Activated T-cell treated with anti-CD3 and anti-CD28 coated beads, Interleukin-2, amount 50 U/mL, for 48 hours (primary cell): ENCODE data around the gene NUDT13.

Experiments used
- DNase-seq, 2 experiments: peaks; one replicate each; pipeline ENCODE4 v3.0.0-alpha.2; 2020

The NUDT13 gene

GRCh38 chr10:73110345-73110849 lies at the start of gene NUDT13:
TSS of gene NUDT13 (plus strand) at chr10:73110455. CDS start at chr10:73114366, 3,911 bp downstream.
- peak; percentile 51 to 54 for DNase-seq

GRCh38 chr10:73060738-73061635 lies 49.3 kb upstream of the NUDT13 start:
- DNase-seq, result no peak

DNA sequence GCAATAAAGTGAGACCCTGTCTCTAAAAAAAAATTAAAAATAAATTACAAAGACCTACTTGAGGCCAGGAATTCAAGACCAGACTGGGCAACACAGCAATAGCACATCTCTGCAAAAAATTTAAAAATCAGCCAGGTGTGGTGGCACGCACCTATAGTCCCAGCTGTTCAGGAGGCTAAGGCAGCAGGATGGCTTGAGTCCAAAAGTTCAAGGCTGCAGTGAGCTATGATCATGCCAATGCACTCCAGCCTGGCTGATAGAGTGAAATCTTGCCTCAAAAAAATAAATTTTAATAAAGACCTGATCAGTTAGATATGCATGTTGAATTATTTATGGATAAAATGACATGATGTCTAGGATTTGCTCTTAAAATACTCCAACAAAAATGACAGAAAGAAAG lies 48.5 kb upstream of the NUDT13 start:
- DNase-seq, result no peak

DNA sequence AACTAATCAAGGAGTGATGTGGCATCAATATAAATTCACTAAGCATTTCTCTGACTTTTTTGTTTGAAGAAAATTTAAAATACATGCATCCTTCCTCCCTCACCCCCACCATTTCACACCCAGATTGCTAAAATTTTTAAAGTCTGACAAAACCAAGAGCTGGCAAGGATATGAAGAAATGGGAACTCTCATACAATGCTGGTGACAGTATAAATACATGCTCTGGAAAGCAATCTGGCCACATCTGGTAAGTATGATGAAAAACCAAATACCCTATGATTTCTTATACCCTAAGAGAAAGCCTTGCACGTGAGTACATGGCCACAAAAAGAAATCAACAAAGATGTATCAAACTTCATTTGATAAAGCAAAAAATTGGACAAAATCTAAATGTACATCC lies 44.8 kb upstream of the NUDT13 start:
- no peak for DNase-seq

DNA sequence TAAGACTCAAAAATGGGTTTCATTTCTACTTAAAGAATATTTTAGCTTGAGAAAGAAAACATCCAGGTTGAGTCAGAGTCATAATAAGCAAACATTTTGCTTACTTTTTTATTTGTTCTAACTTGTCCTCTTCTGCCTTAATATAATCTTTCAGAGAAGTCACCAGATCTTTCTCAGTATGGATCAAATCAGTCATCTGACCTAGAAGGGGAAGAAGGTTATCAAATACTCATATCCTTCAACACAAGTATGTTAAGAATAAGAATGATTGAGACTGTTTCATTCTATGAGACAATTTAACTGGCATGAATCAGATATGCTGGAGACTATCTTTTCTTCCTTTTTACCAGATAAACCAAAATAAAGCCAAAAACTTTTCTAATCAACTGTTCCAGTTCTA lies 36.6 kb upstream of the NUDT13 start:
- DNase-seq, result no peak

- no peak for DNase-seq
Observed at GRCh38 chr10:73075829-73076228, 34.4 kb upstream of the NUDT13 start.

GRCh38 chr10:73076360-73077183 lies 33.7 kb upstream of the NUDT13 start:
- DNase-seq, result no peak

DNA sequence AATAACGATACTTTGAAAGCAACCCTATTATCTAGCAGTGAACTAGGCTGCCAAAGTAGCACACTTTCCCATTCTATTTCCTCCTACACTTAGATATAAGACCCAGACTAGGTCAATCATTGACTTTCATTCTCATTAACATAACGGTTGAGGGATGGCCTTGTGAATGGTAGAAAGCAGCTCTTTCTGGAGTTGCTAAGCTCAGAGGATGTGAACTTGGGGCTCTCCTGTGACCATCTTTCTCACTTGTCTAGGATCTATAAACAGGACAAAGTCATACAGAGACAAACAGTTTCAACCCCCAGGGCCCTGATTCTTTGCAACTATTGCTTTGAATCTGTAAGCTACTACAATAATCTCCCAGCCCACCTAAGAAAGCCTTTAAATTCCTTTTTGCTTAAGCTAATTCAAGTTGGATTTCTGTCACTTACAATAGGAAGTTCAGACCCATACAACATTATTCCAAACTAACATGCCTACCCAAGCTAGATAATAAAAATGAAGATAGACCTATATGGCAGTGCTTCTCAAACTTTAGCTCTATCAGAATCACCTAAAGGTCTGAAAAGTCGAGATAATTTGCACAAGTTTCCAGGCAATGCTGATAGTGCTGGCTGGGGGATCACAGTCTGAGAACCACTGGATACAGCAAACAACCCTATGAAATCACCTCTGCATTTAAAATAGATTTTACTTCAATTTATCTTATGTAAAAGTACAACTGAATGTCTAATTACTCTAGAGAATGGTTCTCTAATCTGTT lies 30.3 kb upstream of the NUDT13 start:
- no peak for DNase-seq

DNA sequence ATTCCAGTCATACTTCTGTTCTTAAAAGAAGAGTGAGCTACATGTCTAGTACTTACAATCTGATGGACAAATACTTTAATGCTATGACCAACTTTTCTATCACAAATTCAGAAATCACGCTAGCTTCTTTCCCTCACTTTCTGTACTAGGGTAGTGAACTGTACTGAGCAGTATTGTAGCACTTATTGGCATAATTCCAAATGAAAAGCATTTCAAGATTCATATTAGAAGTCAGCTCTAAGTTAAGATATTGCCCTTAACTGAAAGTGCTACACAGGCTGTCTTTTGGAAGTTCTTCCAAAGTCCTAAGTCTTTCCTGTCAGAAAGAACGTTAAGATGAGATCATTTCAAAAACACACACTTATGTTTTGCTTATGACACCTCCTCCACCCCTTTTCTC lies 27.0 kb upstream of the NUDT13 start:
- no peak for DNase-seq

- no peak for DNase-seq
Observed at GRCh38 chr10:73084209-73084608, 26.0 kb upstream of the NUDT13 start.

GRCh38 chr10:73086816-73087215 lies 23.4 kb upstream of the NUDT13 start:
- no peak for DNase-seq

DNA sequence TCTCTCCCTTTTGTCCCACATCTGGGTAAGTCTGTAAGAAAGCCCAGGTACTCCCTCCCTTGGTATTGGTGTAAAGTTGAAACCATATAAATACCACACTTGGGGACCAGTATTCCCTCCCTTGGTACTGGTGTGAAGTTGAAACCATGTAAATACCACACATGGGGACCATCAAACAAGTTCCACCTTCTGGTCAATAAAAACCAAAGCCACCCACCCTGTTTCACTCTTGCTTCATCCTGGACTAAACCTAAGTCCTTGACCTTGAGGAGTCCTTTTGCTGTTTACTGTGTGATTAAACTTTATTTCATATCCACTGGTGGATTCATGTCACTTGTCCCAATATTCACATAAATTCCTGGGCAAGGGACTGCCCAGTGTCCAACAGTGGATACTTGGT lies 22.0 kb upstream of the NUDT13 start:
- DNase-seq, result no peak

GRCh38 chr10:73092830-73093229 lies 17.4 kb upstream of the NUDT13 start:
- no peak for DNase-seq

GRCh38 chr10:73093922-73094850 lies 16.1 kb upstream of the NUDT13 start:
- DNase-seq, result no peak

DNA sequence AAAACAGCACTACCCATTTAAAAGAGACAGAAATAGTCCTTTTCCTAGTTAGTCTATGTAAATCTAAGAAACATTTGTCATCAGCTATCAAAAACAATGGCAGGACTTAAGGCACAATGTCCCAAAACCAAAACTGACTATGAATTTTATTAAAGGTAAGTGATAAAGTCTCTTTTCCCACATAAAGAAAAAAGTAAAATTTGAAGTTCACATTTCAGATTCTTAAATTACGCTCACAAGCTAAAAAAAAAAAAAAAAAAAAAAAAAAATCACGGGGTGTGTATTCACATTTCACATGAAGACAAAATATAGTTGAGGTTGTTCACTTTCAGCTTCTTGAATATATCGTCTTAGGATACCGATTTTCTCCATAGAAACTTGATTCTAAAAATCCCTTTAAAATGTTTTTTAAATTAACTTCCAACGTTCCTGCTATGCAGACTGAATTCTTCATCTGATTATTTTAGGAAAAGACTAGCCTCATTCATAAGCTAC lies 15.2 kb upstream of the NUDT13 start:
- no peak for DNase-seq

DNA sequence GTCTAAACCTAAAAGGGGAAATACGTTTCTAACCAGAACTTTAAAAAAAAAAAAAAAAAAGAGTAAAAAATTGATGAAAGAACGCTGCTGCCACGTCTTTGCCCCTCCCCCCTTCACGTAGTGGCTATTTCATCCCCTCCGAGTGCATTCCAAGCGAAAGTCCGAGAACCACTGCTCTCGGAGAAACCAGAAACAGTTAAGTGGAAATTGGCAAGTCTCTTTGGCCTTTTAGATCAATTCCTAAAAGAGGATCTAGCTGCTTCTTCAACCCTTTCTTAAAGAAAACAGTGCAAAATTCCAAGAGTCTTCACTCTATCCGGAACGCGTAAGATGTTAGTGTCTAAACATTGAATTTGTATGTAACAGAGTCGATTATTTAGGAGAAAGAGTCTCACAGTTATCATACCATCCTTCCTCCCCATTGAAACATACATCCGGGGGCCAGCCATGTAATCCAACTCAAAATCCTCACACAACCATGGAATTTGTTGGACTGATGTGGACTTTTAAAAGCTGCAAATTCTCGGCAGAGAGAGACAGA lies 14.7 kb upstream of the NUDT13 start:
- DNase-seq, result peak; percentile 44 to 48

GRCh38 chr10:73096041-73096448 lies 14.2 kb upstream of the NUDT13 start:
- DNase-seq, result peak; percentile 77 to 81

- DNase-seq, result peak; percentile 99
Observed at GRCh38 chr10:73096449-73097304, 13.6 kb upstream of the NUDT13 start, which contains the start of gene P4HA1. TSS of gene P4HA1 (minus strand) at chr10:73096866. CDS start at chr10:73074883, 21,983 bp downstream.

GRCh38 chr10:73097305-73097670 lies 13.0 kb upstream of the NUDT13 start:
- DNase-seq, result no peak

- no peak for DNase-seq
Observed at GRCh38 chr10:73099141-73099540, 11.1 kb upstream of the NUDT13 start.
